GM12873 (cell line): ENCODE measurements around the gene YARS2.

Source experiments
- CTCF ChIP-seq: IDR thresholded peaks from 2 replicates; pipeline ENCODE4 v1.5.1; 2012; ENCODE audit warnings: low read depth, mild to moderate bottlenecking, moderate library complexity, low read length, control low read depth; ENCODE audit not compliant: insufficient read depth; ENCODE audit errors: missing control alignments

The YARS2 gene

DNA sequence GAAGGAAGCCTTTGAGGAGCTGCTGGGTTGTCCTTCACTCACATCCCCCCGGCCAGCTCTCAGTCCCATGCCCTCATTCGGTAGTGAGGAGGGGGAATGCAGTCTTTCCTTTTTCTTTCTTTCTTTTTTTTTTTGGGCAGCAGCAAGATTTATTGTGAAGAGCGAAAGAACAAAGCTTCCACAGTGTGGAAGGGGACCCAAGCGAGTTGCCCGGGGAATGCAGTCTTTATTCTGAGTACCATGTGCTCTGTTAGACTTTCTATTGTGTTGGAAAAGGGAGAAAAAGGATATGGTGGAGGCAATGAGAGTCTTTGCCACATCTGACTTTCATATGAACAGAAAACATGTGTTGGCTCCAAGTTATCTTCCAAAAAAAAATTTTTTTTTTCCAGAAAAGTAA, 29.9 kb upstream of the YARS2 start:
- TF ChIP-seq CTCF = no peak

DNA sequence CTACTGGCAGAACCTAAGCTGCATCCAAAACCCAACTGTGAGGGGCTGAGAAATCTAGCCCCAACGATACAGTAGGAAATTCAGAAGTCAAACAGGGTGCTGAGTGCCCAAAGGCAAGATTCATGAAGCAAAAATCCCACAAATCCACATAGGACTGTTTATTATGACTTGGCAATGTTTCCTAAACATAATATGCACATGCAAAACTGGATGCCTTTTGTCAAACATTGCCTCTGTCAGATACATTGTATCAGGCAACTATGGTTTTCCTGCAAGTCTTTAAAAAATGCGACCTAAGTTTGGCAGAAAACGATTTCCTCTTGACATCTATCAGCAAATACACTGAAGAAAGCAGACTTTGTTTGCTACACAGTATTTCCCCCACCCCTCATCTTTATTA, 27.3 kb upstream of the YARS2 start:
- TF ChIP-seq CTCF = no peak

- TF ChIP-seq CTCF = no peak
Observed at GRCh38 chr12:32780071-32780470, 24.4 kb upstream of the YARS2 start.

GRCh38 chr12:32777691-32778175, 22.0 kb upstream of the YARS2 start:
- no peak for TF ChIP-seq CTCF

DNA sequence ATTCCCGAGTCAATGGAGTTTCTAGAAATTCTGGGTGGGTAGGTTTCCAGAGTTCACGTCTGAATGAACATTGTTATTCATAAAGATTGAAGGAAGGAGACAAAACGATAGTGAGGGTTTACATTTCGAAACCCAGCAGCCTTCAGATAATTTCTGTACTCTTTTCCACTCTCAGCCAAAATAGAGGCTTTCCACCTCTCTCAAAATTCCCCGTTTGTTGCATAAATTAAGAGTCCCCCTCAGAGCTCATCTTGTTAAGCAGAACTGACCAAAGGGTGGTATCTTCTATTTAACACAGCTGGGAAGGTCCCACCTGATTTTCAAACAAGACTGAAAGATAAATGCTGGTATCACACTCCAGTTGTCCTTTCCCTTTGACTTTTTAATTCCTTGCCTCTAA, 21.5 kb upstream of the YARS2 start:
- TF ChIP-seq CTCF = no peak

DNA sequence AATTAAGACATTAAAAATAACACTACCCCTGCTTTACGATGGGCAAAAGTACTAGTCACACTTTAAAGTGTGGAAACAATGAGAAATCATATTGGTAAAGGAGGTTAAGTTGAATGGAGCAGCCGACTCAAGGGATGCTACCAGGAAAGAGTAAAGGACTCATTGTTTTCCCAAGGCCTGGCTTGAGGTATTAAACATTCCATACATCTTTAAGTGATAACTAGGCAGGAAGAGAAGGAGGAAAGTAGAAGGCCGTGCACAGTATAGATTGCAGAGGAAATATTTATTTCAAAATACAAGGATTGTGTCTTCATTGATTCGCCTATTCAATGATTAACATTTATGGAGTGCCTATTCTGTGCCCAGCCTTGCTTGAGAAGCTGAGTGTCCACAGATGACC, 20.6 kb upstream of the YARS2 start:
- no peak for TF ChIP-seq CTCF

GRCh38 chr12:32773691-32774090, 18.0 kb upstream of the YARS2 start:
- no peak for TF ChIP-seq CTCF
